Esophagus muscularis mucosa (tissue), 4 donors: ENCODE measurements around the gene PITRM1. TPM values are rescaled to one million over a fixed set of nuclear protein-coding genes. Genes with fewer than 3 reads are reported as not detected.

Source experiments
- DNase-seq: peaks from one replicate; pipeline ENCODE4 v3.0.0-alpha.2; 2017; ENCODE audit errors: extremely low spot score
- H3K27ac ChIP-seq, 4 donors: fragments of 200-600 bp; sonication (generic); replicated peaks in 1 of 4; 1 replicate in 3 of 4; 2 replicates in 1 of 4; pipeline ENCODE4 v1.5.1; 2016 to 2019; ENCODE audit warnings: mild to moderate bottlenecking in 1 of 4
- H3K27me3 ChIP-seq, 4 donors: fragments of 200-600 bp; sonication (generic); one replicate each; pipeline versions ENCODE4 v1.5.1 to v1.6.0; 2016 to 2019
- H3K36me3 ChIP-seq, 4 donors: fragments of 200-600 bp; sonication (generic); one replicate each; pipeline ENCODE4 v1.5.1; 2016 to 2019
- H3K4me1 ChIP-seq, 4 donors: fragments of 200-600 bp; sonication (generic); one replicate each; pipeline ENCODE4 v1.5.1; 2016 to 2019
- H3K4me3 ChIP-seq, 4 donors: fragments of 200-600 bp; sonication (generic); 1 replicate in 2 of 4; 2 replicates in 2 of 4; pipeline ENCODE4 v1.5.1; 2016 to 2019; ENCODE audit warnings: mild to moderate bottlenecking in 4 of 4, moderate library complexity in 1 of 4
- H3K9me3 ChIP-seq, 4 donors: fragments of 200-600 bp; sonication (generic); 1 replicate in 3 of 4; 2 replicates in 1 of 4; pipeline ENCODE4 v1.5.1; 2016 to 2019
- CTCF ChIP-seq, 3 experiments: fragments of 200-600 bp in 2 of 3; fragments of 450-650 bp in 1 of 3; sonication (generic) in 2 of 3; IDR thresholded peaks; one replicate each; pipeline ENCODE4 v1.5.1; 2017 to 2019; ENCODE audit warnings: antibody characterized with exemption in 3 of 3, mild to moderate bottlenecking in 2 of 3, moderate library complexity in 1 of 3
- EP300 ChIP-seq: sonication (generic); formaldehyde crosslinking; IDR thresholded peaks from one replicate; pipeline ENCODE4 v1.6.1; 2017; ENCODE audit warnings: antibody characterized with exemption
- POLR2A ChIP-seq: fragments of 450-650 bp; IDR thresholded peaks from one replicate; pipeline ENCODE4 v1.6.1; 2017; ENCODE audit warnings: antibody characterized with exemption, moderate library complexity, mild to moderate bottlenecking, low read depth
- POLR2AphosphoS5 ChIP-seq, 2 donors: sonication (generic); formaldehyde crosslinking; IDR thresholded peaks; one replicate each; pipeline ENCODE4 v1.6.1; 2017; ENCODE audit warnings: antibody characterized with exemption in 2 of 2
- WGBS: methylation state at CpG from one replicate; pipeline ENCODE4 v1.1.5; 2018; 5-methylcytosine and 5-hydroxymethylcytosine counted together
- intact Hi-C: fragments of 100-400 bp; cut with DNase I; formaldehyde crosslinking; loops from one replicate; pipeline ENCODE4 v1.15.1; 2023
- total RNA-seq, 4 donors: library from RNA; depleted of rRNA; stranded (reverse); fragments of >200 nt; gene quantifications; one replicate each; pipeline versions ENCODE4 v1.1.0 to v1.2.1, GENCODE V29; 2016

Gene PITRM1
- total RNA-seq, 4 donors from 2014 or later, result 75.5 to 103 (median 84.9) TPM

- H3K36me3 ChIP-seq, result no peaks in the 10 kb centered on the region
- H3K9me3 ChIP-seq, result no peaks in the 10 kb centered on the region
- peaks cover 0 to 3% (median 0%) of the 10 kb centered on the region in 4 donors for H3K27me3 ChIP-seq
- H3K4me1 ChIP-seq, result peaks cover 10 to 29% (median 22%) of the 10 kb centered on the region in 4 donors
- H3K27ac ChIP-seq, result peak overlapping the region in 3 of 4 donors; percentile 29 to 43 (median 35)
- WGBS, result 15% methylated on average over 25 of the region's 27 CpGs
- peak overlapping the region; percentile 10 to 44 (median 10) for H3K4me3 ChIP-seq
- intact Hi-C loops, result loop anchor here (2.0 to 10.0 kb wide), 3 partner anchors 575 to 1570 kb away; no protein-coding TSS in a partner anchor
- TF ChIP-seq POLR2A (no peak), CTCF (IDR thresholded peaks at IDR 0.05) (peak; percentile 91 to 98 (median 94)), POLR2AphosphoS5 (IDR thresholded peaks at IDR 0.05) (peak; percentile 65 to 69)
- no peak for DNase-seq
Observed at GRCh38 chr10:3197348-3198003, 24.9 kb upstream of the PITRM1 start.

- Histone ChIP-seq H3K36me3 (no peaks in the 10 kb centered on the region), H3K27ac (peak overlapping the region in 3 of 4 donors; percentile 29 to 43 (median 35)), H3K9me3 (no peaks in the 10 kb centered on the region), H3K27me3 (peaks cover 0 to 3% (median 0%) of the 10 kb centered on the region in 4 donors), H3K4me1 (peaks cover 10 to 30% (median 23%) of the 10 kb centered on the region in 4 donors), H3K4me3 (peak overlapping the region; percentile 10 to 44 (median 10))
- TF ChIP-seq POLR2A (no peak), POLR2AphosphoS5 (IDR thresholded peaks at IDR 0.05) (no peak), EP300 (no peak), CTCF (IDR thresholded peaks at IDR 0.05) (no peak)
- WGBS, result 54% methylated on average over 11 of the region's 12 CpGs
- intact Hi-C loops, result loop anchor here (2.0 to 10.0 kb wide), 3 partner anchors 576 to 1570 kb away; no protein-coding TSS in a partner anchor
- no peak for DNase-seq
Observed at GRCh38 chr10:3196958-3197347, 24.4 kb upstream of the PITRM1 start.

GRCh38 chr10:3196482-3196881 is 23.9 kb upstream of the PITRM1 start:
- Histone ChIP-seq H3K27me3 (peaks cover 0 to 3% (median 0%) of the 10 kb centered on the region in 4 donors), H3K4me1 (peaks cover 10 to 30% (median 23%) of the 10 kb centered on the region in 4 donors), H3K9me3 (no peaks in the 10 kb centered on the region), H3K36me3 (no peaks in the 10 kb centered on the region), H3K27ac (no peak overlapping the region), H3K4me3 (no peak overlapping the region)
- TF ChIP-seq POLR2AphosphoS5 (IDR thresholded peaks at IDR 0.05) (no peak), POLR2A (no peak), EP300 (no peak), CTCF (IDR thresholded peaks at IDR 0.05) (no peak)
- no peak for DNase-seq
- 89% methylated on average over 10 of the region's 10 CpGs for WGBS
- intact Hi-C loops, result loop anchor here (2.0 to 10.0 kb wide), 3 partner anchors 576 to 1571 kb away; no protein-coding TSS in a partner anchor

GRCh38 chr10:3195726-3196125 is 23.1 kb upstream of the PITRM1 start:
- WGBS, result 97% methylated on average over 9 of the region's 9 CpGs
- intact Hi-C loops, result loop anchor here (2.0 to 10.0 kb wide), 3 partner anchors 577 to 1572 kb away; no protein-coding TSS in a partner anchor
- Histone ChIP-seq H3K4me3 (no peak overlapping the region), H3K4me1 (peaks cover 10 to 30% (median 23%) of the 10 kb centered on the region in 4 donors), H3K27me3 (peaks cover 0 to 3% (median 0%) of the 10 kb centered on the region in 4 donors), H3K27ac (no peak overlapping the region), H3K9me3 (no peaks in the 10 kb centered on the region), H3K36me3 (no peaks in the 10 kb centered on the region)
- TF ChIP-seq POLR2AphosphoS5 (IDR thresholded peaks at IDR 0.05) (no peak), POLR2A (no peak), EP300 (no peak), CTCF (IDR thresholded peaks at IDR 0.05) (no peak)
- no peak for DNase-seq
